Effector memory CD4-positive, alpha-beta T cell (primary cell): Measurements from ENCODE around the gene KLRF1.

Experiments used
- DNase-seq, 3 donors: peaks; one replicate each; pipeline ENCODE4 v3.0.0-alpha.2; 2020
- H3K27ac ChIP-seq: 2 replicates; pipeline ENCODE4 v1.7.0; 2013; ENCODE audit warnings: mild to moderate bottlenecking, low read length, moderate library complexity; ENCODE audit not compliant: insufficient read depth, poor library complexity, severe bottlenecking
- H3K27me3 ChIP-seq: replicated peaks from 2 replicates; pipeline ENCODE4 v1.7.0; 2013; ENCODE audit warnings: mild to moderate bottlenecking, low read length; ENCODE audit not compliant: insufficient read depth, control insufficient read depth, poor library complexity, severe bottlenecking
- H3K36me3 ChIP-seq: 2 replicates; pipeline ENCODE4 v1.7.0; 2013; ENCODE audit warnings: mild to moderate bottlenecking, low read length, moderate library complexity; ENCODE audit not compliant: control insufficient read depth, insufficient read depth
- H3K4me1 ChIP-seq: 2 replicates; pipeline ENCODE4 v1.7.0; 2013; ENCODE audit warnings: low read length, mild to moderate bottlenecking; ENCODE audit not compliant: control insufficient read depth, insufficient read depth, poor library complexity, severe bottlenecking
- H3K4me3 ChIP-seq: 2 replicates; pipeline ENCODE4 v1.7.0; 2013; ENCODE audit warnings: low read length, low read depth, mild to moderate bottlenecking; ENCODE audit not compliant: insufficient read depth, poor library complexity, severe bottlenecking
- H3K9me3 ChIP-seq: 2 replicates; pipeline ENCODE4 v1.7.0; 2013; ENCODE audit warnings: mild to moderate bottlenecking, low read length, moderate library complexity; ENCODE audit not compliant: control insufficient read depth

Gene KLRF1

DNA sequence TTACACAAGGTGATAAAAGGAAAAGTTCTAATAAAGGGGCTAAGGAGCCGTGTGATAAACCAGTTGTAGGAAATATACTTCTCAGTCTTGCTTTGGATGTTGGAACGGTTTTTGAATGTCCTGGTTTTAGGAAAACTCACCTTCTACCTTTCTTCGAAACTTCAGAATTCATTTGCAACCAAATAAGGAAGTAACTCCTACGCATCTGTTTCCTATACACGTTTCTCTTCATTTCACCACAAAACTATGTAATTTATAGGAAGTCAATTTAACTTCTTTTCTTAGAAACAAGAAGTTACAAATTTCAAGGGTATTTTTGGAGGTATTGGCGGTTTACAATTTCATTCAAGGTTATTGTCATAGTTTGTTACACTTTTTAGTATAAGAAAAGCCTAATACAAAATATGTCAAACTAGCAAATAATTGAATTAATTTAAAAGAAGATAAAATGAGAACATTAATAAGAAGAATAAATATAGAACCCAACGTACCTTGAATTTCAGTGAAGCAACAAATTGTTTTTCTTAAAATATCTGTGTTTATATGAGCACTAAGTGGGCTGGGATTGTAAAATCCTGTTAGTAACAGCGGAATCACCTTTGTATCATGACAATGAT lies 33.4 kb upstream of the KLRF1 start:
- H3K27ac ChIP-seq, result no peak overlapping the region
- H3K4me3 ChIP-seq, result no peak overlapping the region
- no peaks in the 10 kb centered on the region for H3K36me3 ChIP-seq
- peaks cover 43% of the 10 kb centered on the region for H3K4me1 ChIP-seq
- DNase-seq, result no peak
- H3K27me3 ChIP-seq, result no peaks in the 10 kb centered on the region
- no peaks in the 10 kb centered on the region for H3K9me3 ChIP-seq

- Histone ChIP-seq H3K36me3 (no peaks in the 10 kb centered on the region), H3K27me3 (no peaks in the 10 kb centered on the region), H3K4me3 (no peak overlapping the region), H3K4me1 (peaks cover 43% of the 10 kb centered on the region), H3K9me3 (no peaks in the 10 kb centered on the region), H3K27ac (no peak overlapping the region)
- no peak for DNase-seq
These were observed 32.7 kb upstream of the KLRF1 start for GRCh38 chr12:9794484-9795093.

DNA sequence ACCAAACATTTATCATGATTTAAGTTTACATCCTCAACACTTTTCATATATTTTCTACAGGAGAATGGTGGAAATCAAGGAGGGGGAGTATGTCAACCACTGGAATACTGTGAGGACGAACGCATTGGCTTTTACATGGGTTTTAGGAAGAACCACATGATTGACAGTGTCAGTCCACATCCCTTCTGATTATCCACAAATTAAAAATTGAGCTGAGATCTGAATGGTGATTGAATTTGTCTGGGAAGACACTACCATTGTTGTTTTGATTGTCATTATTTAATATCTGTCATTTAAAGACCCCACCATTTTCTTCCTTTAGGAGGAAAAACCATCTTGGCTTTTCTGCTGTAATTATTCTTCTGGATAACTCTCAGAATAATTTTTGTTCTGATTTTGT lies 31.3 kb upstream of the KLRF1 start:
- no peak overlapping the region for H3K27ac ChIP-seq
- no peak for DNase-seq
- no peaks in the 10 kb centered on the region for H3K9me3 ChIP-seq
- H3K36me3 ChIP-seq, result no peaks in the 10 kb centered on the region
- H3K27me3 ChIP-seq, result no peaks in the 10 kb centered on the region
- peaks cover 43% of the 10 kb centered on the region for H3K4me1 ChIP-seq
- H3K4me3 ChIP-seq, result no peak overlapping the region

DNA sequence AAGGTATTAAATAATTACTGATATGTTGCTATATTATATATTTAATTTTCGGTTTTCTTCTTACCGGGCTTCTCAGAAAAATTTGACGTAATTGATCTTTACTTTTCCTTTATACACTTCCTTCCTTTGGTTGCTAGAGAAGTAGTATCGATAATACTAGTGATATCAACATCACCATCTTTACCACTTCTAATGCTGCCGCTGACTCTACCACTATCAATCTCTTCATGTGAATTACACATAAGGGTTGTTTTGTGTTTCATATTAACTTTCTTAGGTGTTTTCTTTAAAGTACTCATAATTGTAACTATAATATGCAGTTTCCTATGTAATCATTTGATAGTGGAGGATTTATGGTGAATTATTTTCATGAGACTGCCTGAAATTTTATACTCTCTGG lies 30.9 kb upstream of the KLRF1 start:
- DNase-seq, result no peak
- H3K4me1 ChIP-seq, result peaks cover 43% of the 10 kb centered on the region
- peak overlapping the region; percentile 19 for H3K4me3 ChIP-seq

GRCh38 chr12:9796971-9797370 lies 30.3 kb upstream of the KLRF1 start:
- Histone ChIP-seq H3K4me1 (peaks cover 43% of the 10 kb centered on the region), H3K27ac (peak overlapping the region; percentile 60), H3K36me3 (no peaks in the 10 kb centered on the region), H3K9me3 (no peaks in the 10 kb centered on the region), H3K27me3 (no peaks in the 10 kb centered on the region), H3K4me3 (peak overlapping the region; percentile 19)
- DNase-seq, result no peak

More for the DNA sequence above, 30.9 kb upstream of the KLRF1 start:
- Histone ChIP-seq H3K9me3 (no peaks in the 10 kb centered on the region), H3K36me3 (no peaks in the 10 kb centered on the region), H3K27ac (peak overlapping the region; percentile 60), H3K27me3 (no peaks in the 10 kb centered on the region)

GRCh38 chr12:9797722-9798619 lies 29.3 kb upstream of the KLRF1 start:
- peak; percentile 46 to 48 (median 46) for DNase-seq
- H3K27ac ChIP-seq, result peak overlapping the region; percentile 60
- H3K27me3 ChIP-seq, result no peaks in the 10 kb centered on the region
- no peaks in the 10 kb centered on the region for H3K36me3 ChIP-seq
- H3K4me1 ChIP-seq, result peaks cover 43% of the 10 kb centered on the region
- H3K4me3 ChIP-seq, result no peak overlapping the region
- H3K9me3 ChIP-seq, result no peaks in the 10 kb centered on the region

GRCh38 chr12:9799961-9800360 lies 27.3 kb upstream of the KLRF1 start:
- H3K27ac ChIP-seq, result no peak overlapping the region
- no peaks in the 10 kb centered on the region for H3K9me3 ChIP-seq
- H3K27me3 ChIP-seq, result no peaks in the 10 kb centered on the region
- H3K36me3 ChIP-seq, result no peaks in the 10 kb centered on the region
- H3K4me3 ChIP-seq, result no peak overlapping the region
- no peak for DNase-seq
- peaks cover 27% of the 10 kb centered on the region for H3K4me1 ChIP-seq

- H3K4me3 ChIP-seq, result no peak overlapping the region
These were observed 21.4 kb upstream of the KLRF1 start for GRCh38 chr12:9805883-9806282.

DNA sequence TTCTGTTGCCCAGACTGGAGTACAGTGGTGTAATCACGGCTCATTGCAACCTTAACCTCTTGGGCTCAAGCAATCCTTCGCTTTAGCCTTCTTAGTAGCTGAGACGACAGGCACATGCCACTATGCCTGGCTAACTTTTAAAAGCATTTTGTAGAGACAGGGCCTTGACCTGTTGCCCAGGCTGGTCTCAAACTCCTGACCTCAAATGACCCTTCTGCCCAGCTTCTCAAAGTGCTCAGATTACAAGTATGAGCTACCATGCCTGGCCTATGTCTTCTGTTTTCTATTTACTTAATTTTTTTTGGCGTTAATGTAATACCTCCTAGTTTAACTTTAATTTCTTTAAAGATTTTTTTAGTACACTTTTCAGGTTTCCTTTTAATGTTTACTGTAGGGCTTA lies 20.6 kb upstream of the KLRF1 start:
- H3K36me3 ChIP-seq, result no peaks in the 10 kb centered on the region
- H3K4me3 ChIP-seq, result no peak overlapping the region
- no peaks in the 10 kb centered on the region for H3K4me1 ChIP-seq
- no peak overlapping the region for H3K27ac ChIP-seq
- H3K9me3 ChIP-seq, result no peaks in the 10 kb centered on the region
- DNase-seq, result no peak
- H3K27me3 ChIP-seq, result no peaks in the 10 kb centered on the region

More at GRCh38 chr12:9805883-9806282, 21.4 kb upstream of the KLRF1 start:
- H3K27ac ChIP-seq, result no peak overlapping the region
- H3K4me1 ChIP-seq, result no peaks in the 10 kb centered on the region
- no peak for DNase-seq
- H3K36me3 ChIP-seq, result no peaks in the 10 kb centered on the region
- H3K27me3 ChIP-seq, result no peaks in the 10 kb centered on the region
- H3K9me3 ChIP-seq, result no peaks in the 10 kb centered on the region

DNA sequence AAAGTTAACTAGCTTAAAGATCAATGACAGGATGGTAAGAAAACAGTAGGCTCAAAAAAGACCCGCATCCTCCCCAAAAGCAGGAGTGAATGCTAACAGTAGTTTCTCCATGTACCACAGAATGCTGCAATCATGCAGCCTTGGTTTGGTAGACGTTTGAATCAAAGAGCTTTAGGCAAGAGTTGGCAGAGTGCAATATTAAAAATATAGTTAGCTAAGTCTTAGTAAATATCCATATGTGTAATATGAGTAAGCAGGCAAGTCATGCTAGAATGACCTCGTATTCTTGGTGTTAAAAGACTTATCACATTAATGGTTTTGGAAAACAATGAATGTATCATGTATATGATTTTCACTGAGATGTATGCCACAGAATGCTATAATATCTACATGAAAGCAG lies 18.8 kb upstream of the KLRF1 start:
- no peak for DNase-seq
- Histone ChIP-seq H3K36me3 (no peaks in the 10 kb centered on the region), H3K27me3 (no peaks in the 10 kb centered on the region), H3K27ac (no peak overlapping the region), H3K4me1 (peaks cover 1% of the 10 kb centered on the region), H3K9me3 (no peaks in the 10 kb centered on the region), H3K4me3 (no peak overlapping the region)
